Coronary artery (tissue), 2 donors: Measurements from ENCODE around the gene CIAO2A.

ENCODE experiments used
- DNase-seq: peaks from one replicate; pipeline ENCODE4 v3.0.0-alpha.2; 2017; ENCODE audit warnings: low spot score
- H3K27ac ChIP-seq, 2 donors: fragments of 200-600 bp; sonication (generic); one replicate each; pipeline ENCODE4 v1.5.1; 2016 to 2019
- H3K4me3 ChIP-seq: fragments of 200-600 bp; sonication (generic); 2 replicates; pipeline ENCODE4 v1.5.1; 2016; ENCODE audit warnings: mild to moderate bottlenecking, moderate library complexity
- TF ChIP-seq, protein P1 (sequence below): fragments of 200-600 bp; sonication (generic); IDR thresholded peaks from one replicate; pipeline ENCODE4 v1.5.1; 2019; ENCODE audit warnings: antibody characterized with exemption

Gene CIAO2A, protein sequence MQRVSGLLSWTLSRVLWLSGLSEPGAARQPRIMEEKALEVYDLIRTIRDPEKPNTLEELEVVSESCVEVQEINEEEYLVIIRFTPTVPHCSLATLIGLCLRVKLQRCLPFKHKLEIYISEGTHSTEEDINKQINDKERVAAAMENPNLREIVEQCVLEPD

DNA sequence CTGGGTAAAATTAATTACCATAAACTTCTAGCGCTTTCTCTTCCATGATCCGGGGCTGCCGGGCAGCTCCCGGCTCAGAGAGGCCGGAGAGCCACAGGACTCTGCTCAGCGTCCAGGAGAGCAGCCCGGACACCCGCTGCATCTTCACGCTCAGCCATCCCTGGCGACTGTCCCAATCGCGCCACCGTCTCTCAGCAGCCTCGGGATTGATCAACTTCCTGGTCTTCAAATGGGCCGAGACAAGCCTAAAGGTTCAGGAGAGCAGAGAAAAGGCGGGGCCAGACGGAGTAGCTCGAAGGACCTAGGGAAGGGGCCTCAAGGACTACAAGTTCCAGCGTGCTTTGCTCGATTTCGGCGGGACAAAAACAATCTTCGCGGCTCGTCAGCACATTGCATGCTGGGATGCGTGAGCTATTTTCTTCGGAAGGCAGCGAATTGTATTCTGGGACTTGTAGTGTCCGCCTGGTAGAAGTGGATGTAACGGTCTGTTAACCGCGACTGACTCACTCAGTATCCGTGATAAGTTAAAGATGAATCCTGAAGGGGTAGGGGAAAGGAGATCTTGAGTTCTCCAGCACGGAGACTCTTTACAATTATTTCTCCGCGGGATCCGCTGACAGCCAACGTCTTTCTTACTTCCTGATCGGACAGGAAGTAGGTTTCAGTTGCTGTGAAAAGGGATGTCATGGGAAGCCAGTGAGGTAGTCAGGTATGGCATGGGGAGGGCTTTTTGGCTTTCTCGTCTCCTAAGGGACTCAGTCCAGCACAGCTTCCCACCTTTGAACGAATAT is at the start of gene CIAO2A:
Gene CIAO2A (minus strand): TSS at position 212 of the 791 bp plus-strand sequence. CDS start 70 bp downstream, at position 142.
- DNase-seq, result peak; percentile 96
- H3K27ac ChIP-seq, result peak within 1 kb of the TSS; percentile 90 to 91
- peak within 1 kb of the TSS; percentile 82 for H3K4me3 ChIP-seq
- TF ChIP-seq, protein P1, sequence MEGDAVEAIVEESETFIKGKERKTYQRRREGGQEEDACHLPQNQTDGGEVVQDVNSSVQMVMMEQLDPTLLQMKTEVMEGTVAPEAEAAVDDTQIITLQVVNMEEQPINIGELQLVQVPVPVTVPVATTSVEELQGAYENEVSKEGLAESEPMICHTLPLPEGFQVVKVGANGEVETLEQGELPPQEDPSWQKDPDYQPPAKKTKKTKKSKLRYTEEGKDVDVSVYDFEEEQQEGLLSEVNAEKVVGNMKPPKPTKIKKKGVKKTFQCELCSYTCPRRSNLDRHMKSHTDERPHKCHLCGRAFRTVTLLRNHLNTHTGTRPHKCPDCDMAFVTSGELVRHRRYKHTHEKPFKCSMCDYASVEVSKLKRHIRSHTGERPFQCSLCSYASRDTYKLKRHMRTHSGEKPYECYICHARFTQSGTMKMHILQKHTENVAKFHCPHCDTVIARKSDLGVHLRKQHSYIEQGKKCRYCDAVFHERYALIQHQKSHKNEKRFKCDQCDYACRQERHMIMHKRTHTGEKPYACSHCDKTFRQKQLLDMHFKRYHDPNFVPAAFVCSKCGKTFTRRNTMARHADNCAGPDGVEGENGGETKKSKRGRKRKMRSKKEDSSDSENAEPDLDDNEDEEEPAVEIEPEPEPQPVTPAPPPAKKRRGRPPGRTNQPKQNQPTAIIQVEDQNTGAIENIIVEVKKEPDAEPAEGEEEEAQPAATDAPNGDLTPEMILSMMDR, result no peak

DNA sequence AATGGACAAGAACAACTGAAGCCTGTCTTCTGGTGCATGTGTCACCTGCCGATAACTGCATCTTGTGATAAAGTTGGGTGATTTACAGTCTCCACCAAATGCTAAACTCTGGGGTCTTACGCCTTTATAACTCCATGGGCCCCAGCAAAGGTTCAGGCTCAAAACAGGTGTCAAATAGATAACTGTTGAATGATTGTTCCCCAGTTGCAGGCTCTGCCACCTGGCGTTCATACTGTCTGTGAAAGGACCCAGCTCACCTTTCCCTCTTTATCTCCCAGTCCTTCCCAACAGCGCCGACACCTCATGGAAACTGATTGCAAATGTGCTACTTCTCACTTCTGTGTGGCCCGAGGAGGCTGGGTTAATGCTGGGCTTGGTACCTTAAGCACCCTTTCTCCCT is 49.6 kb upstream of the CIAO2A start:
- H3K4me3 ChIP-seq, result no peak overlapping the region
- H3K27ac ChIP-seq, result no peak overlapping the region
- TF ChIP-seq, protein P1, result no peak
- DNase-seq, result no peak

DNA sequence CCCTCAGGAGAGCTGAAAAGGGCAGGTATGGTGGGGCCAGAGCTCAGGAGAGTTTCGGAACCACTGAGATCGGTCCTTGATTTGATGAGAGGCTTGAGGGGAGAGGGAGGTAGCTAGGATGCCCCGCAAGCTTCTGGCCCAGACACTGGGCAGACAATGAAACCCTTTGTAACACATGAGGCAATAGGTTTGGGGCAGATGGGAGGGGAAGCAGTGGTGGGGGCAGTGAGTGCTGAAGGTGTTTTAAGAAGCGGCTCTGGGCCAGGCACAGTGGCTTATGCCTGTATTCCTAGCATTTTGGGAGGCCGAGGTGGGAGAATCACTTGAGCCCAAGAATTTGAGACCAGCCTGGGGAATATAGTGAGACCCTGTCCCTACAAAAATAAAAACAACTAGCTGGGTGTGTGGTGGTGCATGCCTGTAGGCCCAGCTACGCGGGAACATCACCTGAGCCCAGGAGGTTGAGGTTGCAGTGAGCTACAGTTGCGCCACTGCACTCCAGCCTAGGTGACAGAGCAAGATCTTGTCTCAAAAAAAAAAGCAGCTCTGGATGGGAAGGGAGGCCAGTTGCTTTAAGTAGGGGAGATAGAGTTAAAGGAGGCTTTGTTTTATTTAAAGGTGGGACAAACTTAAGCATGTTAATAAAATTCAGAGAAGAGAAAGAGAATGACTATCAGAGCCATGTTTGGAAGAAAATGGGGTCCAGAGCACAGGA is 48.3 kb upstream of the CIAO2A start:
- TF ChIP-seq, protein P1, result no peak
- no peak for DNase-seq
- H3K4me3 ChIP-seq, result no peak overlapping the region
- no peak overlapping the region for H3K27ac ChIP-seq

DNA sequence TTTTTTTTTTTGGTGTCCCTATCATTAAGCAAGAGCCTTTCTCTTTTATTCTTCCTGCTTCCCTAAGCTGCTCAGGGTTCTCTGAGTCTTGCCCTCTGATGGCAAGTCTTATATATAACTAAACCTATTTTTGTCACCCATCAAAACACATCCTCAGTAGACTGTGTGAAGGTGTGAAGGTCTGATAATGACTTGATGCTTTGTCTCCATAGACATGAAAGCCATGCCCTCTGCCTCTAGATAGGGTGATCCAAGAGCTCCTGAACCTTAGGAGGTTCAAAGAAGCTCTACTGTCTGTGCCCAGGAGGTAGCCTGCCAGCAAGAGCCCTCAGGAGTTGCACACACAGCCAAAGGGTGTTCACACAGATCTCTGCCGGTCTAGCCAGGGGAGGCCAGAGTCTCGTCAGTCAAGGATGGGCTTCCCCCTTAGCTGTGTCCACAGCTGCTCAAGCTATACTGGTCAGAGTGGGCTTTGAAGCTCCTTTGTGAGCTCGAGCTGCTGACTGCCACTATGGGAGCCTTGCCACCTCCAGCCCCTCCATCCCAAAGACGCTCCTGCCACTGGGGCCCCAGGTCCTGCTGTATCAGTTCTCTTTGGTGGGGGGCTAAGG is 44.8 kb upstream of the CIAO2A start:
- TF ChIP-seq, protein P1, result no peak
- Histone ChIP-seq H3K4me3 (no peak overlapping the region), H3K27ac (no peak overlapping the region)
- no peak for DNase-seq

DNA sequence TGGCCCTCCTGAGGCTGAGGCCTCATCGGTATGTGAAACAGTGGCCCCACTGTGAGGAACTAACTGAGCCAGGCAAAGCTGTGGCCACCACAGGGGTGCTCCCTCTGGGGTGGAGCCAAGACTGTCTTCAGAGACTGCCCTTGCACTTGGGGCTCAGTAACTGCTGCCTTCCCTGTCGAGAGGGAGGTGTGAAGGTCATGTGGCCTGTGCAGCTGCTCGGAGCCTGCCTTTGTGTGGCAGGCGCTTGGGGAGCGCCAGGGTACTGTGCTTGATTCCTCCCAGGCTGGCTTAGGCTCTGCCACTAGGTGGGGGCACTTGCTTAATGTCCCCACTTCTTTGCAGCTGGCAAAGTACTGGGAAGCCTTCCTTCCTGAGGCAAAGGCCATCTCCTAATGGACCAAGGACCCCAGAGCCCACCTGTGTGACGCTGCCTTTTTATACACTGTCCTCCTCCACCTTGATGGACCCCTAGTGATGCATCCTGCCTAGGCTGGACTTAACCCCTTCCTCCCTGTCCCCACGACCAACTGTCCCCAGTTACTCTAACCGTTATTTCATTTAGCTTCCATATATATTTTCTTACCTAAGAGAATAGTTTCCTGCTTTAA is 43.7 kb upstream of the CIAO2A start:
- Histone ChIP-seq H3K27ac (no peak overlapping the region), H3K4me3 (no peak overlapping the region)
- no peak for DNase-seq
- TF ChIP-seq, protein P1, result no peak

DNA sequence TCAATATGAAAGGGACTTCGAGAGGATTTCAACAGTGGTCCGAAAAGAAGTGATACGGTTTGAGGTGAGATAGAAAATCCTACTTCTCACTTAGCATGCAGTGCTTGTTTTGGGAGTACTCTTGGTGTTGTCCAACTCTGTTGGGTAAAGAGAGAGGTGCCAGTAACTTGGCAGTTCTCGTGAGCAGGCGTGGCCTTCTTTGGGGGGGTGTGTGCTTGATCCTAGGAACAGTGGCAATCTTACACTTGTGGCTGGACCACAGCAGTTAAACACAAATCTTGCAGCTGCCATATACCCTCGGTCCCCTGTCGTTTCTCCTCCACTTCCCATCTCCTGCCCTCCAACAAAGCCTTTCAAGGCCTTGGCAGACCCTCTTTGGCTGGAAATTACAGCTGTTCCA is 42.7 kb upstream of the CIAO2A start:
- Histone ChIP-seq H3K27ac (no peak overlapping the region), H3K4me3 (no peak overlapping the region)
- no peak for DNase-seq
- TF ChIP-seq, protein P1, result no peak
